HepG2 (cell line): ENCODE measurements around the gene CFI. TPM values are rescaled to one million over a fixed set of nuclear protein-coding genes. Genes with fewer than 3 reads are reported as not detected.

Experiments
- CERS6 ChIP-seq: sonication (generic); formaldehyde crosslinking; IDR thresholded peaks from 2 replicates; pipeline ENCODE4 v1.5.0; 2020; ENCODE audit warnings: missing genetic modification reagents
- CHCHD3 ChIP-seq: sonication (generic); formaldehyde crosslinking; IDR thresholded peaks from 2 replicates; pipeline ENCODE4 v1.8.0; 2022; ENCODE audit warnings: mild to moderate bottlenecking, missing genetic modification reagents, moderate library complexity
- HOXA5 ChIP-seq: sonication (generic); formaldehyde crosslinking; IDR thresholded peaks from 2 replicates; pipeline ENCODE4 v1.4.0; 2020; ENCODE audit warnings: missing genetic modification reagents
- HOXD1 ChIP-seq: sonication (generic); formaldehyde crosslinking; IDR thresholded peaks from 2 replicates; pipeline ENCODE4 v1.5.0; 2020; ENCODE audit warnings: missing genetic modification reagents
- KAT7 ChIP-seq: IDR thresholded peaks from 2 replicates; pipeline ENCODE4 v1.6.1; 2018; ENCODE audit warnings: borderline replicate concordance, missing compliant biosample characterization
- KAT8 ChIP-seq: IDR thresholded peaks from 2 replicates; pipeline ENCODE4 v1.6.1; 2016; ENCODE audit warnings: missing genetic modification reagents, missing compliant biosample characterization
- MXD1 ChIP-seq: sonication (generic); formaldehyde crosslinking; IDR thresholded peaks from 2 replicates; pipeline ENCODE4 v1.4.0; 2020; ENCODE audit warnings: mild to moderate bottlenecking, missing genetic modification reagents
- MZF1 ChIP-seq: sonication (generic); formaldehyde crosslinking; IDR thresholded peaks from 2 replicates; pipeline ENCODE4 v1.8.1; 2023; ENCODE audit warnings: mild to moderate bottlenecking, missing genetic modification reagents, borderline replicate concordance
- NKX3-1 ChIP-seq: sonication (generic); formaldehyde crosslinking; IDR thresholded peaks from 2 replicates; pipeline ENCODE4 v1.5.0; 2020; ENCODE audit warnings: missing genetic modification reagents
- PCBP1 ChIP-seq: fragments of 200-400 bp; formaldehyde crosslinking; IDR thresholded peaks from 2 replicates; pipeline ENCODE4 v1.6.1; 2017; ENCODE audit warnings: mild to moderate bottlenecking, low read depth, low read length, borderline replicate concordance
- PHF8 ChIP-seq: sonication (generic); formaldehyde crosslinking; IDR thresholded peaks from 2 replicates; pipeline ENCODE4 v1.5.0; 2020; ENCODE audit warnings: missing genetic modification reagents
- SOX6 ChIP-seq, 2 experiments: fragments of 450-650 bp in 1 of 2; sonication (generic) in 1 of 2; formaldehyde crosslinking in 1 of 2; IDR thresholded peaks; 2 replicates each; pipeline versions ENCODE4 v1.4.0 to v1.6.1; 2017 to 2020; ENCODE audit warnings: antibody characterized with exemption in 1 of 2, mild to moderate bottlenecking in 1 of 2, missing genetic modification reagents in 1 of 2
- SP4 ChIP-seq: sonication (generic); formaldehyde crosslinking; IDR thresholded peaks from 2 replicates; pipeline ENCODE4 v1.8.1; 2023; ENCODE audit warnings: mild to moderate bottlenecking, missing genetic modification reagents
- THAP8 ChIP-seq: sonication (generic); formaldehyde crosslinking; IDR thresholded peaks from 2 replicates; pipeline ENCODE4 v1.5.1; 2020; ENCODE audit warnings: missing genetic modification reagents, mild to moderate bottlenecking, borderline replicate concordance
- U2AF2 ChIP-seq: fragments of 200-400 bp; formaldehyde crosslinking; IDR thresholded peaks from 2 replicates; pipeline ENCODE4 v1.6.1; 2017; ENCODE audit warnings: low read depth, mild to moderate bottlenecking, low read length
- ZBTB46 ChIP-seq: sonication (generic); formaldehyde crosslinking; IDR thresholded peaks from 2 replicates; pipeline ENCODE4 v1.4.0; 2020; ENCODE audit warnings: mild to moderate bottlenecking, missing genetic modification reagents, borderline replicate concordance
- ZNF547 ChIP-seq: sonication (generic); formaldehyde crosslinking; IDR thresholded peaks from 2 replicates; pipeline ENCODE4 v1.5.1; 2020; ENCODE audit warnings: mild to moderate bottlenecking, missing genetic modification reagents
- ZNF558 ChIP-seq: sonication (generic); formaldehyde crosslinking; IDR thresholded peaks from 2 replicates; pipeline ENCODE4 v1.9.0; 2022; ENCODE audit warnings: mild to moderate bottlenecking, missing genetic modification reagents, borderline replicate concordance
- ZNF562 ChIP-seq: sonication (generic); formaldehyde crosslinking; IDR thresholded peaks from 2 replicates; pipeline ENCODE4 v1.8.0; 2022; ENCODE audit warnings: missing genetic modification reagents, borderline replicate concordance
- ZNF652 ChIP-seq: IDR thresholded peaks from 2 replicates; pipeline ENCODE4 v1.6.1; 2016; ENCODE audit warnings: low read depth, borderline replicate concordance
- ZNF768 ChIP-seq: sonication (generic); formaldehyde crosslinking; IDR thresholded peaks from 2 replicates; pipeline ENCODE4 v1.4.0; 2020; ENCODE audit warnings: missing genetic modification reagents
- ZNF770 ChIP-seq: sonication (generic); formaldehyde crosslinking; IDR thresholded peaks from 2 replicates; pipeline ENCODE4 v1.5.0; 2020; ENCODE audit warnings: mild to moderate bottlenecking, missing genetic modification reagents
- polyA plus RNA-seq, 8 experiments: library from polyadenylated mRNA; depleted of rRNA in 3 of 8; stranded (reverse) in 7 of 8; unstranded in 1 of 8; fragments of >200 nt; fragmentation: Illumina TruSeq in 4 of 8; extraction: Trizol in 4 of 8; gene quantifications; 2 replicates each; pipeline versions ENCODE4 v1.2.1 to v1.2.3, GENCODE V29; 2011 to 2016; ENCODE audit warnings: low read depth in 4 of 8, missing spikeins in 1 of 8, mixed read lengths in 1 of 8; ENCODE audit not compliant: insufficient read depth in 1 of 8
- total RNA-seq, 5 experiments: library from RNA; depleted of rRNA; stranded (reverse); fragments of >200 nt; fragmentation: Illumina TruSeq; extraction: Trizol; gene quantifications; 2 replicates each; pipeline ENCODE4 v1.2.3, GENCODE V29; 2016; ENCODE audit warnings: low read depth in 1 of 5

CFI gene
- total and polyA plus RNA-seq, 2 of the 13 experiments (the other 11 are each of a cell fraction or from before 2014, with no cell fraction given) = 284 to 337 TPM

GRCh38 chr4:109729718-109730618 lies 71.8 kb downstream of the CFI start, which contains the start of gene PLA2G12A (continued):
- TF ChIP-seq PCBP1 (0 out of 2 replicates have a peak, but pooled peaks have one; percentile 31), KAT7 (CRISPR knock-in tag) (peak; percentile 61; the same call in 1 of the 2 replicates), PHF8 (CRISPR knock-in tag) (peak; percentile 74), HOXA5 (CRISPR knock-in tag) (peak; percentile 68; the same call in 1 of the 2 replicates), ZNF547 (no peak), ZNF558 (peak; percentile 67; the same call in 1 of the 2 replicates), THAP8 (CRISPR knock-in tag) (0 out of 2 replicates have a peak, but pooled peaks have one; percentile 33), ZNF768 (no peak; the same call in 1 of the 2 replicates), SOX6 (IDR thresholded peaks at IDR 0.05) (no peak), SOX6 (CRISPR knock-in tag; IDR thresholded peaks at IDR 0.05) (no peak), ZNF652 (no peak), CERS6 (CRISPR knock-in tag) (no peak), MXD1 (CRISPR knock-in tag) (peak; percentile 48; the same call in 1 of the 2 replicates), SP4 (CRISPR knock-in tag) (peak; percentile 31; the same call in 1 of the 2 replicates), KAT8 (CRISPR knock-in tag) (no peak), ZNF770 (no peak), U2AF2 (no peak), CHCHD3 (CRISPR knock-in tag) (no peak; the same call in 1 of the 2 replicates), MZF1 (0 out of 2 replicates have a peak, but pooled peaks have one; percentile 0), HOXD1 (CRISPR knock-in tag) (0 out of 2 replicates have a peak, but pooled peaks have one; percentile 16), ZNF562 (CRISPR knock-in tag) (no peak), ZBTB46 (CRISPR knock-in tag) (no peak), NKX3-1 (CRISPR knock-in tag) (no peak)
